Amniotic epithelial cell (primary cell): ENCODE measurements around the gene SF3B3.
A peak's percentile ranks its signal among the peaks of the same experiment; 100 is the strongest.

Source experiments
- DNase-seq: peaks from one replicate; pipeline ENCODE4 v3.0.0-alpha.2; 2010; ENCODE audit warnings: low read depth

Gene SF3B3

GRCh38 chr16:70523743-70524398 is at the start of gene SF3B3:
SF3B3 (plus strand) TSS chr16:70523816; CDS start chr16:70526657, 2,841 bp downstream.
- DNase-seq: peak; percentile 34

DNA sequence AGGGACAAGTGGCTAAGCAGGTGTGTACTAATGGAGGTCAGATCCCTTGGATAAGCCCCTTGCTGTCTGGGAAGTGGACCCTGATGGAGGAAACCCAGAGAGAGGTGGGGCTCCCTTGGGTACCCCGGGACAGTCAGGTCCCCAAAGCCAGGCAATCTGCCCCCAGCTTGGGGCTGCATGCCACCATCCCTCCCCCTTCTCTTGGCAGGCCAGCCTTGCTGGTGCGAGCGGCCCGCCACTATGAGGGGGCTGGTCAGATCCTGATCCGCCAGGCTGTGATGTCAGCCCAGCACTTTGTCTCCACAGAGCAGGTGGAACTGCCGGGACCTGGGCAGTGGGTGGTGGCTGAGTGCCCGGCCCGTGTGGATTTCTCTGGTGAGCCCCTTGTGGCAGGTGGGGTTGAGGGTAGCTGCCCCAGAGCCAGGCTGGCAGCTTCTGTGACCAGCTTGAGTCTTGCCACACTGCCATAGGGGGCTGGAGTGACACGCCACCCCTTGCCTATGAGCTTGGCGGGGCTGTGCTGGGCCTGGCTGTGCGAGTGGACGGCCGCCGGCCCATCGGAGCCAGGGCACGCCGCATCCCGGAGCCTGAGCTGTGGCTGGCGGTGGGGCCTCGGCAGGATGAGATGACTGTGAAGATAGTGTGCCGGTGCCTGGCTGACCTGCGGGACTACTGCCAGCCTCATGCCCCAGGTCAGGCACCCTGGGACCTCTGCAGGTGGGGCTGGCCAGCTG is 49.1 kb upstream of the SF3B3 start:
- no peak for DNase-seq

DNA sequence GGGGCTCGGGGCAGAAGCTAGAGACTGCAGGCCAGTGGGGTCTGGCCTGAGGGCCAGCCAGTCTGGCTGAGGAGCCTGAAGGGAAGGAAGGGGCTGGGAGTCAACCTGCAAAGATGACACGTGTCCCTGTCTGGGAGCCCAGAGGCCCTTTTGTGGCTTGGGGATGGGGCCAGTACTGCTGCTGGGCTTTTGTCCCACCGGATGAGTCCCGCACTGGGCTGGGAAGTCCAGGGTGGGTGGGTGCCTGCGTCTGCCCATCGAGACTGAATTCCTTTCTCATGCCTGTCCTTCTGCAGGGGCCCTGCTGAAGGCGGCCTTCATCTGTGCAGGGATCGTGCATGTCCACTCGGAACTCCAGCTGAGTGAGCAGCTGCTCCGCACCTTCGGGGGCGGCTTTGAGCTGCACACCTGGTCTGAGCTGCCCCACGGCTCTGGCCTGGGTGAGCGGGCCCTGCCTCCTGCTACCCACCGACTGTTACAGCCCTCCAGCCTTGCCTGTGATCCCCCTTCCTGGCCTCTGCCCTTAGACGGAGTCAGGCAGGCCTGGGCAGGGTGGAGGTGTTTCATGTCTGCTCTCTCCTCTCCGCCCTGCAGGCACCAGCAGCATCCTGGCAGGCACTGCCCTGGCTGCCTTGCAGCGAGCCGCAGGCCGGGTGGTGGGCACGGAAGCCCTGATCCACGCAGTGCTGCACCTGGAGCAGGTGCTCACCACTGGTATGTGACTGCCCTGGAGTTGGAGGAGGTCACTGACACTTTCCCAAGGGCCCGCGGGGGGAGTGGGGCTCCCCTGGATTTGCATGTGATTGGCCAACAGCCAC is 48.4 kb upstream of the SF3B3 start:
- DNase-seq: no peak

- DNase-seq: peak; percentile 67
These were observed 47.2 kb upstream of the SF3B3 start for GRCh38 chr16:70476272-70477020.

- no peak for DNase-seq
These were observed 45.4 kb upstream of the SF3B3 start for GRCh38 chr16:70478169-70478568.

GRCh38 chr16:70478912-70479341 is 44.7 kb upstream of the SF3B3 start:
- DNase-seq: no peak

DNA sequence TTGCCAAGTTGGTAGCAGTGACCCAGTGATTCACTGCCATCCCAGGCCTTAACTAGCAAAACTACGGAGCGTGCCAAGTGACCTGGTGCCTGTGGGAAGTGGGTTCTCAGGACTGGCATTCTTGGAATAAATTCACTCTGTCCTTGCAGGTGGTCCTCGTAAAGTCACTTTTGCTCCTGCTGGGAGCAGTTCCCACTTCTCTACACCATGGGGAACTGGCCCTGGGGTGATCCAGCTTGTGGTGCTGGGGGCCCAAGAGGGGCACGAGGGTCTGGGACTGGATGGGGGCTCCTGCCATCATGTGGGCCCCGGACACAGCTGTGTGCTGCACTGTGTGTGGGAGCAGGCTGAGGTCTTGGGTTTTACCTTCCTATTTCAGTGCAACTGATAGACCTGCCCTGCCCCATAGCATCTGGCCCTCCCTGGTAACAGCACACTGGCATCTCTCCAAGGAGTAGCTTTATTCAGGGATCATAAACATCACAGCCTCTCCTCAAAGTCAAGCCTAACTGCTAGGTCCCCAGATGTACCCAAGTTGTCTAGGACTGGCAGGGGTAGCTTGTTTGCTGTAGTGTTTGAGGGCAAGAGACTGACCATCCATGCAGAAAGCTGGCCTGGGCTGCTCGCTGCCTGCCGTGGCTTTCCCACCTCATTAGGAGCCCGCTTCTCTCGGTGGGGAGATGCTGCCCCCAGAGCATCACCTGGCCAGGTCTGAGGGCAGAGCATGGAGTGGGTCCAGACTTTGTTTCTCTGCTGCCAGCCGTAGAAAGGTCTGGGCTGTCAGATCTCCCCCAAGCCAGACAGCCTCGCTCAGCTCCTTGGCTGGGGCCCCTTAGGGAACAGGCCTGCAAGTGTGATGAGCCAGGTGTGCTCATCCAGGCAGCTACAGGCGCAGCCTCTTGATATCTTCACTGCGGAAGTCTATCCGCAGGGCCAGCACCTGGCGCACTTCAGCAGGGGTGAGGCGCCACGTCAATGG is 43.2 kb upstream of the SF3B3 start:
- DNase-seq: no peak

DNA sequence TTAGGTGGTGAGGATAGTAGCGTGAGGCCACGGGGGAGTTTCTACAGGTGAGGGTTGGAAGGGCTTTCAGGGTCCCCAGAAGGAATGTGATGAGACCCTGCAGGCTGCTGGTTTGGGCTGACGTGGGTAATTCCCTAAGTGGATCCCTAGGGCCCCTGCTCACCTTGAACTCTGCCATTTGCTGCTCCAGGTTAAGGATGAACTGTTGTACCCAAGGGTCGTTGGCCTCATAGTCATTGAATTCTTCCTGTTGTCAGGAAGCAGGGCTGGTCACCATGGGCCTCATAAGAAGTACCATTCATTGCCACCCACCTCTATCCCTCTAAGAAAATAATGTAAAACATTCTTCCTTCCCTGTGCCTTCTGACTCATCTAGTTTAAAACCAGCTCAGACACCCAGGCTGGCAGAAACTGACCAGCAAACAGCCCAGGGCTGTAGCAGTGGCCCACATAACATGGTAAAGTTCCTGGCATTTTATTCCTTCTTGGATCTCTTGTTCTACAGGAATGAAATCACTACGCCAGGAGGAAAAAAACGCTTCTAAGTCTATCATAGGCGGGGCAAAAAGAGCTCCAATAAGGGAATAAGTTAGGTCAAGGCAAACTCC is 41.6 kb upstream of the SF3B3 start:
- no peak for DNase-seq

DNA sequence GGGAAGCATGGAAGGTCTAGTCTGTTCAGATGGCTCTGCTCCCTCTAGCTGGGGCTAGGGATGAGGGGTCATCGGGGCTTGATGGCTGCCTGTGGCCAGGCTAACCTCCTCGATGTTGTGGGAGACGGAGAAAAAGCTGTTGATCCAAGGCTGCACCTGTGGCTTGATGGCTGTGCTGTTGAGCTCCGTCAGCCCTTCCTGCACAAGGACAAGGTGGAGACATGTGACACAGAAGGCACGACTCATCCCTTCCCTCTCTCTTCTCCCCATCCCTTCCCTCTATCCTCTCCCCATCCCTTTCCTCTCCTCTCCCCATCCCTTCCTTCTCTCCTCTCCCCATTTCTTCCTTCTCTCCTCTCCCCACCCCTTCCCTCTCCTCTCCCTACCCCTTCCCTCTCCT is 41.0 kb upstream of the SF3B3 start:
- DNase-seq: no peak

DNA sequence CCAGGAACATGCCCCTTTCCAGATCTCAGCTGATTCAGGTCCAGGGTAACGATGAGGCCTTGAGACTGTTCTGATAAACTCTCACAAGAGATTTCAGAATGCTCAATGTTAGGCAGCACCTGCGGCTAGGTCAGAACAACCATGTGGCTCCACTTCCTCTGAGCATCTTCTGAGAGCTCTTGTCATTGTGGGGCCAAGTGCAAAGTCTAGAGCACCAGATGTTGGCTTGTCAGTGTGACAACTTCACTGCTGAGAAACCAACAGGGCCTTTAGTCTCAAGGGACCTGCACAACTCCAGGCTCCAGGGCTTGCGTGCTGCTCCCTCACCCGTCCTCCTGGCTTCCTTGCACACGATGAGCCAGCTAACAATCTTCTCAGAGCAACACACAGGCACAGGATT is 40.2 kb upstream of the SF3B3 start:
- no peak for DNase-seq

DNA sequence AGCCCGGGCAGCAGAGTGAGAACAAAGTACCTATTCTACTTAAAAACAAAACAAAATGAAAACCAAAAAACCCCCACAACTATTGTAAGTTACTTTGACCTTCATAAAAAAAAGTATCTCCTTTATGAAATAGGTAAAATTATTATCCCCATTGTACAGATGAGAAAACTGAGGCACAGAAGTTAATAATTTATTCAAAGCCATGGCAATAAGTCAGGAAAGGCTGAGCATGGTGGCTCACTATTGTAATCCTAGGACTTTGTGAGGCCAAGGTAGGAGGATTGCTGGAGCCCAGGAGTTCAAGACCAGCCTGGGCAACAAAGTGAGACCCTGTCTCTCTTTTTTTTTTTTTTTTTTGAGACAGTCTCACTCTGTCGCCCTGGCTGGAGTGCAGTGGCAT is 38.7 kb upstream of the SF3B3 start:
- DNase-seq: no peak

- DNase-seq: no peak
These were observed 33.4 kb upstream of the SF3B3 start for GRCh38 chr16:70490261-70490660.

GRCh38 chr16:70493802-70494201 is 29.8 kb upstream of the SF3B3 start:
- no peak for DNase-seq

DNA sequence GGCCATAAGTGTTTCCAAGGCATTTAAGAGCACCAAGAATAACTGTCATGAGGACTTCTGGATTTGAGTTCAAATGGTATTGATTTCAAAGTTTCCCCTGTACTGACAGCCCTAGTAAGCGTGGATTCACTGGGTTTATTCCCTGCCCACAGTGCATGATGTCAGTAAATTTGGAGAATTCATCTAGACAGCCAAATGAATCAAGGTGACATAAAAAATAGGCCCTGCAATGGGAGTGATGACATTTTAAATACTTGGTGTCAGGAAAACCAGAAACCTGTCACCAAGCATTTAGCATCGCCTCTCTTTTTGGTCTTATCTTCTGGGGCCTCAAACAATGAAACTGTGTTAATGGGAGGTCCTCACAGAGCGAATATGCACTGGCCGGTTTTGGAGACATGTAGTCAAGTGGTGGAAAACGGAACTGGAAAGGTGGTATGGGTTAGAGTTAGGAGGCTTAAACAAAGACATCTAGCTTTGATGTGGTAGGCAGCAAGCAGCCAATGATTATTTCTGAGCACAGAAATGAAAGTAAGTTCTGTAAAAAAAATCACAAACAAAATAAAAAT is 29.3 kb upstream of the SF3B3 start:
- DNase-seq: no peak

GRCh38 chr16:70494777-70495176 is 28.8 kb upstream of the SF3B3 start:
- no peak for DNase-seq

DNA sequence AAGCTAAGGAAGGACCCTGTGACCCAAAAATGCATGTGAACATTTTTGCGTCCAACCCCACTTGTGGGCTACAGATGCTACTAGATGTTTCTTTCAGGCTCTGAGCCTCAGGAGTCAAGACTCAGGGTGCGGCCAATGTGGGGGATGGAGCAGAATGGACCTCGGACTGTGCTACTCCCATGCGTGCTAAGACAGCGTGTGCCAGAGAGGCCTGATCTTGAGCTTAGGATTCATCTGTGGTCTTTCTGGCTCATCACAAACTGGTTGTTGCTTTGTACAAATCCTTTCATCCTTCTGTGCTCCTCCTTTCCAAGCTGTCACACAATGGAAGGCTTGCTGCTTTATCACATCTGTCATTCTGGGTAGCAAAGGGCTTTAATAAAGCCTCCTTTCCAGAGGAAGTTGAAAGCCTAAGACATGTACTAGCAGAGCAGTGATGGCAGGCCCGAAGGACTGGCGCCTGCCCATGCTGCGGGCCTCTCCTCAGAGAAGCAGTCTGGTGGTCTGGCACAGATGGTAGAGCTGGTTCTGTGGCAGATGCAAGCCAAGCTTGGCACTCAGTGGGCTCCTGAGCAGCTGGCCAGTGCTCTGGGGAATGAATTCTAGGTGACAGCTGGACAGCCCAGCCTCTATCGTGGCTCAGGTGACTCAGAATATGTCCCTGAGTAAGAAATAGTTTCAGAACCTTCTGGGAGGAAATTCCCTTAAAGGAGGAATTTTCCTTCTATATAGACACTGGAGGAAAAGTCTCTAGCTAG is 28.0 kb upstream of the SF3B3 start:
- DNase-seq: no peak

GRCh38 chr16:70496513-70496912 is 27.1 kb upstream of the SF3B3 start:
- DNase-seq: no peak

DNA sequence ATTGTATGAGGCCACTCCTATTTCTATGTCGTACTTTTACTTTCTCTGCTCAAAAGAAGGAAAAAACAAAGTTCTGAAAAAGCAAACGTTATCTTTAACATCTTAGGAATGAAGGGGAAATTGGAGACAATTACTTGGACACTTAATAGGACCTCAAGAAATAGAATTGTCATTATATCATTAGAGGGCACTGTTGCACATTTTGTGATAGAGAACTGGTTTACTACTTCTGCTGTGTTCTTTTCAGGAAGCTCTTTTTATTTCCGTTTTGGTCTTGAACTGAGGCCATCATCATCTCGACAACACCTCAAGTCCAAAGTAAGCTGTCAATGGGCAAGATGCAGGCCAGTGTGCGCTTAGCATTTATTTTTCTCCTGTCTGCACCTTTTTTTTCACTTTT is 14.9 kb upstream of the SF3B3 start:
- DNase-seq: no peak

- DNase-seq: no peak
These were observed 13.4 kb upstream of the SF3B3 start for GRCh38 chr16:70510216-70510615.
